ENCODE measurements around the gene TMEM108. TPM values are rescaled to one million over a fixed set of nuclear protein-coding genes. Genes with fewer than 3 reads are reported as not detected.

TMEM108 gene
- total RNA-seq, 1 donor from 2014 or later: 15.4 TPM

- Histone ChIP-seq H3K27me3 (peaks cover 3% of the 10 kb centered on the region), H3K36me3 (no peaks in the 10 kb centered on the region), H3K9me3 (no peaks in the 10 kb centered on the region), H3K4me3 (peak overlapping the region; percentile 74), H3K4me1 (no peaks in the 10 kb centered on the region), H3K27ac (peak overlapping the region; percentile 56)
- intact Hi-C loops (cut with DNase I): no loop called here
- ATAC-seq (peak; percentile 55), DNase-seq (peak; percentile 86)
- TF ChIP-seq, protein P1, sequence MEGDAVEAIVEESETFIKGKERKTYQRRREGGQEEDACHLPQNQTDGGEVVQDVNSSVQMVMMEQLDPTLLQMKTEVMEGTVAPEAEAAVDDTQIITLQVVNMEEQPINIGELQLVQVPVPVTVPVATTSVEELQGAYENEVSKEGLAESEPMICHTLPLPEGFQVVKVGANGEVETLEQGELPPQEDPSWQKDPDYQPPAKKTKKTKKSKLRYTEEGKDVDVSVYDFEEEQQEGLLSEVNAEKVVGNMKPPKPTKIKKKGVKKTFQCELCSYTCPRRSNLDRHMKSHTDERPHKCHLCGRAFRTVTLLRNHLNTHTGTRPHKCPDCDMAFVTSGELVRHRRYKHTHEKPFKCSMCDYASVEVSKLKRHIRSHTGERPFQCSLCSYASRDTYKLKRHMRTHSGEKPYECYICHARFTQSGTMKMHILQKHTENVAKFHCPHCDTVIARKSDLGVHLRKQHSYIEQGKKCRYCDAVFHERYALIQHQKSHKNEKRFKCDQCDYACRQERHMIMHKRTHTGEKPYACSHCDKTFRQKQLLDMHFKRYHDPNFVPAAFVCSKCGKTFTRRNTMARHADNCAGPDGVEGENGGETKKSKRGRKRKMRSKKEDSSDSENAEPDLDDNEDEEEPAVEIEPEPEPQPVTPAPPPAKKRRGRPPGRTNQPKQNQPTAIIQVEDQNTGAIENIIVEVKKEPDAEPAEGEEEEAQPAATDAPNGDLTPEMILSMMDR (IDR thresholded peaks at IDR 0.05): no peak
Observed at GRCh38 chr3:133037436-133037835, 755 bp upstream of the TMEM108 start.

DNA sequence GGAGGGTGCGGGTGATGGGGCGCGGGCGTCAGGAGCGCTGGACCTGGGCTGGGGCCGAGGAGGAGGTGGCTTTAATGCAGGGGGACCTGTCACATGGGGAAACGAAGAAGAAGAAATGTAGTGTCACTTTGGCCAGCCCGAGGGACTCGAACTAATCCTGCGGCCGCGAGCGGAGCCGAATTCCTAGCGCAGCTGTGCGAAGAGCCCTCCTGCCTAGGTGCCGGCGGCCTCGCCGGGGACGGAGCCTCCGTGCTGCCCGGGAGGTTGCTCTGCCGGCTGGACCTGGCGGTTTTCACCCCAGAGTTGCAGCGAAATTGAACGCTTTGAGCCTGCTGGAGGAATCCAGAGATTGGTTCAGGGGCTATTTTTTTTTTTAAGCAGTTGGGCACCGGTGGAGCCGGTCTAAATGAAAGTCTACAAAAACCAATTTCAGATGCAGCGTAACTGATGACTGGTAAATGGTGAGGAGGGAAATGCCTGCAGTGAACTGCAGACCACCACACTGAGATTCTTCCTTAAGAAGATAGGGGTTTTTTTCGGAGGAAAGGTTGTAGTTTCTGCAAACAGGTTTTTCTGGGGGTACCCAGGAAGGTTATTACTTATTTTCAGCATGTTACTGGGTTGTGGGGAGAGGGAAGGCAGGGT is 662 bp downstream of the TMEM108 start:
- DNase-seq: peak; percentile 71
- intact Hi-C loops (cut with DNase I): no loop called here
- Histone ChIP-seq H3K4me1 (peaks cover 3% of the 10 kb centered on the region), H3K9me3 (no peaks in the 10 kb centered on the region), H3K4me3 (peak overlapping the region; percentile 74), H3K36me3 (no peaks in the 10 kb centered on the region), H3K27ac (peak overlapping the region; percentile 56), H3K27me3 (peaks cover 3% of the 10 kb centered on the region)
- peak; percentile 42 for ATAC-seq
- TF ChIP-seq, protein P1 (IDR thresholded peaks at IDR 0.05): no peak

DNA sequence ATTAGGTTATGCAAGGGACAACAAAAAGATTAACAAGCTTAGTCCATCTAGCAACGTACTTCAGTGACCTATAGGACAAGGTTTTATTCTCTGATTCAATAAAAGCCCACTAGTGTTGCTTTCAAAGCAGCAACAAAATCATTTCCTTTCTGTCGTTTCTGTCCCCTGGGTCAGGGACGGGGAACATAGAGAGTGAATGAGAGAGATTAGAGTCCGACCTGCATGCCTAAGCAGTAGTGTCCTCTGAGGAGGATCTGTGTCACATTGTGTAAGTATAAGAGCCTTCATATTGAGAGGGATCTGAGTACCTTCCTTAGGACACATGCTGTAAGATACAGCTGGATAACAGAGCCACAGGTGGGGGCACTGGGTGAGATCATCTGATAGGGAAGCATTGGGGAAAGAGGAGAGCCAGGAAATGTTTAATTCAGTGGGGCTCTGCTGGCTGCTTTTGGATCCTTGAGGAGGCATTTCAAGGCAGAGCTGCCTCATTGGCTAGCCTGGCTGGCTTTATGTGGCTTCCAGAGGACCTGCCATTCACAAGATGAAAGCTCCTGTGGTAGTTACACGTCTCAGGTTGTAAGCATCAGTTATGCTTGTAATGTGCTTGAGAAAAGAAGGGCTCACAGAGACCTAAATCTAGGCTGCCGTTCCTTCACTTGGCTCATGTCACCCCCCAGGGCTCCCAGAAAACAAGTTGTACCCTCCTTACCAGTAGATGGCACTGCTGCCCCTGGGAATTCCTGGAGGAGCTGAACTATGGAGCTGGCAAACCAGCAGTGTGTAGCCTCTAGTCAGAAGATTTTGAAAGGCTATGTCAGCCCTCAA is 2.7 kb downstream of the TMEM108 start:
- intact Hi-C loops (cut with DNase I): loop anchor here (5.0 kb wide), 1 partner anchor 341 kb away; no protein-coding TSS in a partner anchor
- ATAC-seq: peak; percentile 82
- Histone ChIP-seq H3K4me3 (no peak overlapping the region), H3K9me3 (no peaks in the 10 kb centered on the region), H3K36me3 (no peaks in the 10 kb centered on the region), H3K4me1 (peaks cover 3% of the 10 kb centered on the region), H3K27ac (peak overlapping the region; percentile 0), H3K27me3 (peaks cover 3% of the 10 kb centered on the region)
- TF ChIP-seq, protein P1 (IDR thresholded peaks at IDR 0.05): peak; percentile 81
- DNase-seq: peak; percentile 68

DNA sequence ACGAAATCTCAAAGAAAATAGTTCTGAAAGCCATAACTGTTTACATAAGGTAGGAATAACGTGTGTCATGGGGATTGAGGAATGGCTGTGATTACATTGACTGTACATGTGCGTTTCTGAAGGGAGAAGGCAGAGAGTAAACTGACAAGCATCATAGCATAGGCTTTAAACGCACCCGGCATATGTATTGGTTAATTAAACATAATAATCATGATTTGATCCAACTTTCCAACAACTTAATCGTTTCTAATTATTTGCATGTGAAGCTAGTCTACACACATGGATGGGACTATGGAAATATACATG is 3.3 kb downstream of the TMEM108 start:
- intact Hi-C loops (cut with DNase I): loop anchor here (5.0 kb wide), 1 partner anchor 341 kb away; no protein-coding TSS in a partner anchor
- ATAC-seq: no peak

GRCh38 chr3:133042778-133043177 is 4.6 kb downstream of the TMEM108 start:
- ATAC-seq (no peak), DNase-seq (no peak)
- Histone ChIP-seq H3K9me3 (no peaks in the 10 kb centered on the region), H3K36me3 (peaks cover 5% of the 10 kb centered on the region), H3K4me1 (peaks cover 3% of the 10 kb centered on the region), H3K4me3 (no peak overlapping the region), H3K27ac (no peak overlapping the region), H3K27me3 (peaks cover 3% of the 10 kb centered on the region)
- TF ChIP-seq, protein P1 (IDR thresholded peaks at IDR 0.05): no peak
- intact Hi-C loops (cut with DNase I): loop anchor here (5.0 kb wide), 1 partner anchor 340 kb away; no protein-coding TSS in a partner anchor

More for the DNA sequence above, 3.3 kb downstream of the TMEM108 start:
- Histone ChIP-seq H3K9me3 (no peaks in the 10 kb centered on the region), H3K27me3 (peaks cover 3% of the 10 kb centered on the region), H3K36me3 (peaks cover 5% of the 10 kb centered on the region), H3K27ac (no peak overlapping the region), H3K4me1 (peaks cover 3% of the 10 kb centered on the region), H3K4me3 (no peak overlapping the region)
- DNase-seq: no peak
- TF ChIP-seq, protein P1 (IDR thresholded peaks at IDR 0.05): no peak
